Skeletal muscle satellite cell (primary cell): ENCODE results near the gene DYRK1A.

Experiments
- H3K27me3 ChIP-seq: 2 replicates; pipeline ENCODE4 v1.7.0; 2013; ENCODE audit warnings: low read length; ENCODE audit not compliant: control insufficient read depth, insufficient read depth
- H3K36me3 ChIP-seq: 2 replicates; pipeline ENCODE4 v1.7.0; 2013; ENCODE audit warnings: mild to moderate bottlenecking, control low read depth, low read length; ENCODE audit not compliant: insufficient read depth
- H3K4me1 ChIP-seq: 2 replicates; pipeline ENCODE4 v1.7.0; 2013; ENCODE audit warnings: low read length; ENCODE audit not compliant: control insufficient read depth, insufficient read depth
- H3K4me2 ChIP-seq: 2 replicates; pipeline ENCODE4 v1.7.0; 2013; ENCODE audit warnings: mild to moderate bottlenecking, low read length
- H3K4me3 ChIP-seq: 2 replicates; pipeline ENCODE4 v1.7.0; 2013; ENCODE audit warnings: low read length
- H3K9ac ChIP-seq: 2 replicates; pipeline ENCODE4 v1.7.0; 2013; ENCODE audit warnings: mild to moderate bottlenecking, low read depth, low read length, moderate library complexity
- H3K9me3 ChIP-seq: replicated peaks from 2 replicates; pipeline ENCODE4 v1.7.0; 2013; ENCODE audit warnings: mild to moderate bottlenecking, control low read depth, low read length

The DYRK1A gene

GRCh38 chr21:37474342-37474741 is 107.8 kb downstream of the DYRK1A start:
- Histone ChIP-seq H3K9me3 (no peaks in the 10 kb centered on the region), H3K4me1 (peaks cover 9% of the 10 kb centered on the region), H3K4me3 (no peak overlapping the region), H3K9ac (no peak overlapping the region), H3K27me3 (no peaks in the 10 kb centered on the region), H3K4me2 (no peak overlapping the region), H3K36me3 (peaks cover 3% of the 10 kb centered on the region)

- no peak overlapping the region for H3K4me3 ChIP-seq
- no peaks in the 10 kb centered on the region for H3K27me3 ChIP-seq
- no peak overlapping the region for H3K9ac ChIP-seq
- no peaks in the 10 kb centered on the region for H3K9me3 ChIP-seq
- H3K36me3 ChIP-seq = peaks cover 3% of the 10 kb centered on the region
- peaks cover 9% of the 10 kb centered on the region for H3K4me1 ChIP-seq
- no peak overlapping the region for H3K4me2 ChIP-seq
Measured at GRCh38 chr21:37475186-37475868, 108.8 kb downstream of the DYRK1A start.

- H3K36me3 ChIP-seq = peaks cover 6% of the 10 kb centered on the region
- no peaks in the 10 kb centered on the region for H3K9me3 ChIP-seq
- H3K4me3 ChIP-seq = no peak overlapping the region
- no peaks in the 10 kb centered on the region for H3K27me3 ChIP-seq
- no peak overlapping the region for H3K9ac ChIP-seq
- no peak overlapping the region for H3K4me2 ChIP-seq
- H3K4me1 ChIP-seq = peaks cover 9% of the 10 kb centered on the region
Measured at GRCh38 chr21:37478794-37479193, 112.2 kb downstream of the DYRK1A start.

- Histone ChIP-seq H3K4me3 (no peak overlapping the region), H3K9ac (no peak overlapping the region), H3K36me3 (peaks cover 26% of the 10 kb centered on the region), H3K4me1 (no peaks in the 10 kb centered on the region), H3K4me2 (no peak overlapping the region), H3K27me3 (no peaks in the 10 kb centered on the region), H3K9me3 (no peaks in the 10 kb centered on the region)
Measured at GRCh38 chr21:37483776-37484175, 117.2 kb downstream of the DYRK1A start.

- Histone ChIP-seq H3K4me3 (no peak overlapping the region), H3K27me3 (no peaks in the 10 kb centered on the region), H3K36me3 (peaks cover 23% of the 10 kb centered on the region), H3K4me2 (no peak overlapping the region), H3K9ac (no peak overlapping the region), H3K9me3 (no peaks in the 10 kb centered on the region), H3K4me1 (no peaks in the 10 kb centered on the region)
Measured at GRCh38 chr21:37484535-37485474, 118.2 kb downstream of the DYRK1A start.

DNA sequence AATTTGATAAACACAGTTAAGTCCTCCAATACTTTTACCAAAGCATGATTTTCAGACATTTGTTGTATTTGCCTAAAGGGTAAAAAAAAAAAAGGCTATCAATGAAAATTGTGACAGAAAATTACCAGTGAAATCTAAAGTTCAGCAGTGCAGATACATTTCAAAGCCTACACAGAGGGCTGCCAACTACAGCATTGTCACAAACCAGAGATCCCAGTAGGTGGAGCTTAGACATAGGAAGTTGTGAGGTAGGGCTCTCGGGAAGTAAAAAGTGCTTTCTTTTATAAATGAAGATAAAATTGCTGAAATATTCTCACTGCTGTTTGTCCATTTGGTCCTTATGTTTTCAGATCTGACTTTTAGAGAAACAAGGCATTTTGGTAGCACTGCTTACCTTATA is 123.0 kb downstream of the DYRK1A start:
- H3K9me3 ChIP-seq = no peaks in the 10 kb centered on the region
- peaks cover 18% of the 10 kb centered on the region for H3K36me3 ChIP-seq
- H3K4me2 ChIP-seq = no peak overlapping the region
- no peaks in the 10 kb centered on the region for H3K4me1 ChIP-seq
- no peak overlapping the region for H3K4me3 ChIP-seq
- no peaks in the 10 kb centered on the region for H3K27me3 ChIP-seq
- H3K9ac ChIP-seq = no peak overlapping the region

- peaks cover 18% of the 10 kb centered on the region for H3K36me3 ChIP-seq
- no peaks in the 10 kb centered on the region for H3K9me3 ChIP-seq
- no peak overlapping the region for H3K4me3 ChIP-seq
- H3K4me2 ChIP-seq = no peak overlapping the region
- H3K9ac ChIP-seq = no peak overlapping the region
- no peaks in the 10 kb centered on the region for H3K4me1 ChIP-seq
- no peaks in the 10 kb centered on the region for H3K27me3 ChIP-seq
Measured at GRCh38 chr21:37490084-37490483, 123.5 kb downstream of the DYRK1A start.

GRCh38 chr21:37496972-37497371 is 130.4 kb downstream of the DYRK1A start:
- Histone ChIP-seq H3K9ac (no peak overlapping the region), H3K9me3 (no peaks in the 10 kb centered on the region), H3K4me2 (no peak overlapping the region), H3K36me3 (peaks cover 15% of the 10 kb centered on the region), H3K4me3 (no peak overlapping the region), H3K4me1 (no peaks in the 10 kb centered on the region), H3K27me3 (no peaks in the 10 kb centered on the region)

DNA sequence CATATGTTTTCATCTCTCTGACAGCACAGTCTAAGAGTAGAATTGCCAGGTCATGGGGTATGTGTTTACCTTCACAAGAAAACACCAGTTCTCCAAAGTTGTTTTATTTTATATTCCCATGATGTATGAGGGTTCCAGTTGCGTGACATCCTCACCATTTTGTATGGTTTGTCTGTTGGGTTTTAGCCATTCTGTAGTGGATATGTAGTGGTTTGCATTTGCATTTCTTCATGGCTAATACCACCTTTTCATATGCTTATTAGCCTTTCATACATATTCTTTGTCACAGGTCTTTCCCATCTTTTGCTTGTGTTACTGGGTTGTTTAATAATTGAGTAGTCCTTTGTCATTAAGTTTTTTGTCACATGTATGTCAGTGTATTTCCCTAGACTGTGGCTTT is 132.1 kb downstream of the DYRK1A start:
- peaks cover 6% of the 10 kb centered on the region for H3K4me1 ChIP-seq
- peaks cover 24% of the 10 kb centered on the region for H3K36me3 ChIP-seq
- H3K27me3 ChIP-seq = no peaks in the 10 kb centered on the region
- no peaks in the 10 kb centered on the region for H3K9me3 ChIP-seq
- no peak overlapping the region for H3K4me3 ChIP-seq
- no peak overlapping the region for H3K4me2 ChIP-seq
- H3K9ac ChIP-seq = no peak overlapping the region

DNA sequence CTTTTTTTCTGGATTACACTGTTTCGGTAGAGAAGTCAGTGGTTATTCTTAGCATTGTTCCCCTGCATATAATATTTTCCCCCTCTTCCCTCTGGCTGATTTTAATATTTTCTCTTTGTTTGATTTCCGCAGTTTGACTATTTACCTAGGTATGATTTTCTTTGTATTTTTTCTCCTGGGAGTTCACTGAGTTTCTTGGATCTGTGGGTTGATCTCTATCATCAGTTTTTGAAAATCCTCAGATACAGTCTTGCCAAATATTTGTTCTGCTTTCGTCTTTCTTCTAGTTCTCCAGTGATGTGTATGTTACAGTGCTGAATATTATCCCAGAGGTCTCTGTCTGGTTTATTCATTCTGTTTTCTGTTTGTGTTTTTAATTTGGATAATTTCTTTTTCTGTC is 136.4 kb downstream of the DYRK1A start:
- Histone ChIP-seq H3K27me3 (no peaks in the 10 kb centered on the region), H3K4me2 (no peak overlapping the region), H3K4me1 (peaks cover 13% of the 10 kb centered on the region), H3K9ac (no peak overlapping the region), H3K36me3 (peaks cover 55% of the 10 kb centered on the region), H3K9me3 (no peaks in the 10 kb centered on the region), H3K4me3 (no peak overlapping the region)

DNA sequence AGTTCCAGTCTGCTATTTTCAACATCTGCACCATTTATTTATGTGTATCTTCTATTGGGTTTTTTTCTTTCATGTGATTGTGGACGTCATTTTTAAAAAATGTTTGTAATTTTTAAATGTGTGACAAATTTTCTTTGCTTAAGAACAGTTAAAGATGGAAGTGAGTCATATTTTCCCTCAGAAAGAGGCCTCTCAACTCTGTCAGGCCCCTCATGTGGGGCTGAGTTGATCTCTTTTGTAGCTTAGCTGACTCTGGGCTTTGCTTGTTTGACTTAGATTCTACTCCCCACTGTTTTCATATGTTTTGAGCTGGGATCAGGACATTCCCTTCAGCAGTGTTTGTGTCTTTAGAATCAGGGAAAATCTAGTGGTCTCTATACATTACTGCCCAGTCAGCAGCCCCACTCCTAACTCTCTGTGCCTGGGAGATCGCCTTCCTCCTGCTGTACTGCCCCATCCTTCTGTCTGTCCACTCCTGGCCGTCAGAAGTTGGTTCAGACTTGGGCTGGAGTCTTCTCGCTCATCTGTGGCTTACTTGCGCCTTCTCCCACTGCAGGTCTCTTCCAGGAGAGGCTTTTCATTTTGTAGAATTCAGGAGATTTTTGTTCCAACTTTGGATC is 137.4 kb downstream of the DYRK1A start:
- H3K4me1 ChIP-seq = peaks cover 13% of the 10 kb centered on the region
- peak overlapping the region; percentile 12 for H3K9ac ChIP-seq
- no peak overlapping the region for H3K4me3 ChIP-seq
- peak overlapping the region; percentile 38 for H3K4me2 ChIP-seq
- H3K9me3 ChIP-seq = no peaks in the 10 kb centered on the region
- peaks cover 61% of the 10 kb centered on the region for H3K36me3 ChIP-seq
- no peaks in the 10 kb centered on the region for H3K27me3 ChIP-seq
